GM21526 (cell line): ENCODE data around the gene ABLIM2.

Source experiments
- ATAC-seq: cut with Tn5 transposase; IDR thresholded peaks from one replicate; pipeline ENCODE4 v1.9.1; 2021; ENCODE audit warnings: moderate library complexity; ENCODE audit not compliant: unreplicated experiment, low FRiP score

Gene ABLIM2

GRCh38 chr4:8126523-8126922 is 32.1 kb downstream of the ABLIM2 start:
- no peak for ATAC-seq

GRCh38 chr4:8125526-8126056 is 33.0 kb downstream of the ABLIM2 start:
- no peak for ATAC-seq

GRCh38 chr4:8123870-8124269 is 34.7 kb downstream of the ABLIM2 start:
- ATAC-seq: no peak

GRCh38 chr4:8123389-8123788 is 35.2 kb downstream of the ABLIM2 start:
- no peak for ATAC-seq

DNA sequence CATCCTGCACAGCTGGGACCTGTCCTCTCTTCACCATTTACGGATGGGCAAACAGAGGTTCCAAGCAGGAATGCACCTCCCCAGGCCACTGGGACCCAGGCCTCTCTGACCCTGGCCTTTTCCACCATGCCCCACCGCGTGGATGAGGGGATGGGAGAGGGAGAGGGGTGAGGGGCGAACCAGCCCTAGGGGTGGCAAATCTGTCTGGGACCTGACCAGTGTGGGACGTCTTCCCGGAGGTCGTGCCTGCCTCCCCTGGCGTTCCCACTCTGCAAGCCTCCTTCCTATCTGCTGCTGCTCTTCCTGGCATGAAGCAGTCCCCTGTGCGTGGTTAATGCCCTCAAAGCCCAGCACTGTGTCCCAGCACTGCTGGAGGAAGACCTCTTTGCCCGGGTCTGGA is 35.9 kb downstream of the ABLIM2 start:
- no peak for ATAC-seq

- ATAC-seq: no peak
Measured at GRCh38 chr4:8121292-8122015, 37.2 kb downstream of the ABLIM2 start.

DNA sequence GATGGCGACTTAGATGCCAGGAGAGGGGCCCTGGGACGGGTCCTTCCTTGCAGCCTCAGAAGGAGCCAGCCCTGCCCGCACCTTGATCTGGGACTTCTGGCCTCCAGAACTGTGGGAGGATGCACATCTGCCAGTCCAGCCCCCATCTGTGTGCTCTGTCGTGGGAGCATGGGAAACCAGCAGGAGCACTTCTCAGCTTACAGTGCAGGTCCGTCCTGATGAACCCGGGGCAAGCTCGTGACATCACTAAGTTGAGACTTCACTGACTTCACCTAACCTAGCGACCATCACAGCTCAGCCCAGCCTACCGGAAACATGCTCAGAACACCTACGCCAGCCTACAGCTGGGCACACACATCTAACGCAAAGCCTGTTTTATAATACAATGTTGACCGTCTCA is 38.1 kb downstream of the ABLIM2 start:
- ATAC-seq: no peak

DNA sequence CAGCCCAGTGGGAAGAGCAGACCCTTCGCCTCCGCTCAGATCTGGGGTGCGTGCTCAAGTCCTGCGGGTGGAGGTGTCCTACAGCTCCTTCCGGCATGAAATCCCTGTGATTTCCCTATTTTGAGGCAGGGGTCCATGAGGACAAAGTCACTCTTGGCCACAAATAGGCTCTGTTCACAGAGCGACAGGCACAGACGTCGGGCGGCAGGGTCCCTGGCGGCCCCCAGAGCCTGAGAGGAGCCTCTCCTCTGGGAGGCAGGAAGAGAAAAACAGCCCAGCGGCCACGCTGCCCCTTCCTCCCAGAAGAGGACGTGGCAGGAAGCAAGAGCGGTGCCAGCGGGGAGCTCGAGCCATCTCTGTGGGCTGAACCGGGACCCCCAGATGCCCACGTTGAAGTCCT is 38.7 kb downstream of the ABLIM2 start:
- no peak for ATAC-seq

DNA sequence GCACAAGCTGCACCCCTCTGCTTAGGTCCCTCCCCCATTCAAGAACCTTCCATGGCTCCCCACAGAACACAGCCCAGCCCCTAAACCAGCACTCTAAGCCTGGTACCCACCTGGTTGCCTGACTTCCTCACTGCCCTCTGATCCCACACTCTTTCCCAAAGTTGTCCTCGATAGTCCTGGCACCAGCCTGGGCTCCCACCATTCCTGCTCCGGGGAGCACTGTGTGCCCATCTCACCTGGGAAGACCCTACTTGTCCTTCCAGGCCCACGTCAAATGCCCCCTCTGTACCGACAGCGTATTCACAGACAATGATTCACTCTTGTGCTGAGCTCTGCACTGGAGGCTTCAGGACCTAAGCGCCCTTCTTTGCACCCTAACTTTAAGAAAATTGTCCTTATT is 40.1 kb downstream of the ABLIM2 start:
- no peak for ATAC-seq

- no peak for ATAC-seq
Measured at GRCh38 chr4:8118035-8118434, 40.6 kb downstream of the ABLIM2 start.

- ATAC-seq: no peak
Measured at GRCh38 chr4:8117278-8117682, 41.3 kb downstream of the ABLIM2 start.

- ATAC-seq: no peak
Measured at GRCh38 chr4:8115916-8116315, 42.7 kb downstream of the ABLIM2 start.

DNA sequence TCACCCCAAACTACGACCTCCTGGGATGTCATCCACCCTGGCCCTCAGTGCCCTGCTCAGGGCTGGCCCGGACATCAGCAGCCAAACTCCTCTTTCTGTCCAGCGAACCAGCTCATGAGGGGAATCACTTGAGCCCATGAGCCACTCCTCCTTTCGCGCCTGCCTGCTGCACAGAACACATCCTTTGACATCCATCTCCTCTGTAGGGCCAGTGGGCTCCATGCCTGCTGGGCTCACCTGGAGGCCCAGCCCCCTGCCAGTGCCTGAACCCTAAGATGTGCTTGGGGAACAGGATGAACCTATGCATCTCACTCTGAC is 43.5 kb downstream of the ABLIM2 start:
- ATAC-seq: no peak

DNA sequence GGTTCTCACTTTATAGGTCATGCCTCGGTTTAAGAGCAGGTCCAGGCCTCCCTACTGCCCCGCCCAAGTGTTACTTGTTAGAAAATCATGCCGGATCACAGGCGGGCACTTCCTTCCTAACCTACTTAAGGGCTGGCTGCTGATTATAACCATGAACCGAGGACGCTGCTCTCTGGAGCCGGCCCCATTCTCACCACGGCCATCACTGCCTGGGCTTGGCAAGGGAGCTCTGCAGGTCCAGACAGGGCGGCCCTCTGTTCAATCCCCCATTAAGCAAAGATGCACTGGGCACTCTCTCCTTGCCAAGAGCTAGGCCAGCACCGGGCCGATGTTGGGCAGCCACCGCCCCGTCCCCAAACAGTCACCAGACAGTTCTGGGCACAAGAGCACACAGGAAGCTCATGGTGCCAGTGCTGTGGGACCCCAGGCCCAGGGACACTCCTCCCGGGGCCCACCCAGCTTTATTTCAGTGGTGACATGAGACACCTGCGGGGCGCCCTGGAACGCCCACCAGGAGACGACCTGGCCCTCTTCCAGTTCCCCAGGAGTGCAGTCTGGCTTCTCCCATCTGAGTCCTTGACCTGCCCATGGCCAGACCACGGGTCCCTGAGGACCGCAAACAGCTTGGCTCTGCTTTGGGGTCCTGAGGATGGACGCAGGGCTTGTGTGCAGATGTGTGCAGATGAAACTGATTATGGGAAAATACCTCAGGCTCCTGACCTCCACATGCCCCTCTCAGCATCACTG is 44.0 kb downstream of the ABLIM2 start:
- no peak for ATAC-seq

- no peak for ATAC-seq
Measured at GRCh38 chr4:8113611-8114377, 44.8 kb downstream of the ABLIM2 start.

DNA sequence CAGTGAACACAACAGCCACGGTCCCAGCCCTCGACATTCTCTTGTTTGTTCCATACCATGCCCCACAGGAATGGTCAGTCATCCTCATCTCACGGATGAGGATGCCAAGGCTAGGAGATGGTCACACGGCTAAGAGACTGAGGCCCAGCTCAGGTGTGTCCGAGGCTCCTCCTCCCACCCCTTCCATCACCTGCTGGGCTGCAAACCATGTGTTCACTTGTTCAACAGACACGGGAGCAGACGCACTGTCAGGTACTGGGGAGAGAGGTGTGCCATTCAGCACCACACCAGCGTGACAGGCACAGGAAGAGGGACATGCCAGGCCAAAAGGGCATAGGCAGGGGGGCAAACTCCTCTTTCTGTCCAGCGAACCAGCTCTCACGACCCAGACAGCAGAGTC is 45.9 kb downstream of the ABLIM2 start:
- no peak for ATAC-seq

DNA sequence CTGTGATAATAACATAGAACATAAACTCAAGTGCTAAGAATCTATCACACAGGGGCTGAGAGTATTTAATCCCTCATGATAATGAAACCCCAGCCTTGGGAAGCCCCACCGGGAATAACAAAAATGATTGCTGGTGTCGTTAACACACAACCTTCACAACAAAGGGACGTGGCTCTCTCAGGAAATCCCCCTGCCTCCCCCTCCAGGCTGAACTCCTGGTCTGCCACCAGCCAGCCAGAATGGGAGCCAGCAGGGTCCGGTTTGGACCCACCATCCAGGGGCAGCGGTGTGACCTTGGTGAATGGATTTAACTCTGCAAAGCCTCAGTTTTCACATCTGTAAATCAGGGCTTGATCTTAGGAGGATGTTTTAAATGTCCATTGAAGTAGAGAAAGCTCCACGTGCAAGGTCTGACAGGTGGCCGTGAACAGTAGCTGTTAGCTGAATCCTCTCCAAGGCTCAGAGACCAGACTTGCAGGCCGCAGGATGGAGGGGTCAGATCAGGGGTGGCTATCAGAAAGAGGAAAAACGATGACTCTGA is 46.5 kb downstream of the ABLIM2 start:
- no peak for ATAC-seq

DNA sequence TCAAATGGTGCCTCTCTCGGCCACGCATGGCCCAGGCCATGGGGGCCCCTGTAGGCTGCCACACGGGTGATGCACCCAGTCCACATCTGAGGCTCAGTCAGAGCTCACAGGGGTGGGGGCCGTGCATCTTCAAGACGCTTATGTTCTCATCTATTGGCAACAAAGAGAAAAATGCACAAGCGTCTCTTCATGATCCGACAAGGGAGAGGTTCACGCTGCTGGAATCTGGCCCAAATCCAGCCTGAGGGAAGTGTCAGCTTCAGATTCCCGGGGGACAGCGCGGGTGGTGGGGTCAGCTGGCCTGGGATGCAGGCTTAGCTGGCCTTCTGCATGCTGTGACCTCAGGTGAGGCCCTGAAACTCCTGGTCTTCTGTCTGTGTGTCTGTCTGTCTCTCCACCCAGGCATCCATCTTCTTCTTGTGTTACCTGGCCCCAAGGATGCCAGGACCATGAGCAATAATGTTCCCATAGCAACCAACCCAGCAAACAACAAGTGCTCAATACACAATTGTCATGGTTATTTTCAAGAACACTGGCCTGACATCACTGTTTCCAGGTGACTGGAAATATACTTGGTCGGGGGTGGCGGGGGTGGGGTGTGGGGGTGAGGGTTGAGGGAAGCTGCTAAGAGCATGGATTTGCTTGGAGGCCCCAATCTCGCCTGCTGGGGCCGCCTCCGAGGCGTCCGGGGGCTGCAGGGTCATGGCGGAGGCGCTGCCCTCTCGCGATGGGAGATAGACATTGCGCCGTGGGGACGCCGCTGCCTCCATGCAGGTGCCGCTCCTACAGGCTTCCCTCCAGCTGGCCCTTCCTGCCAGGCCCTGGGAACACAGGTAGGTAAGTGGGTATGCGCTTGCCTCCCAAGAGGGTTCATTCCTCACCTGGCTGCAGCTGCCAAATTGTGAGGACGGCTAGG is 48.3 kb downstream of the ABLIM2 start:
- no peak for ATAC-seq

DNA sequence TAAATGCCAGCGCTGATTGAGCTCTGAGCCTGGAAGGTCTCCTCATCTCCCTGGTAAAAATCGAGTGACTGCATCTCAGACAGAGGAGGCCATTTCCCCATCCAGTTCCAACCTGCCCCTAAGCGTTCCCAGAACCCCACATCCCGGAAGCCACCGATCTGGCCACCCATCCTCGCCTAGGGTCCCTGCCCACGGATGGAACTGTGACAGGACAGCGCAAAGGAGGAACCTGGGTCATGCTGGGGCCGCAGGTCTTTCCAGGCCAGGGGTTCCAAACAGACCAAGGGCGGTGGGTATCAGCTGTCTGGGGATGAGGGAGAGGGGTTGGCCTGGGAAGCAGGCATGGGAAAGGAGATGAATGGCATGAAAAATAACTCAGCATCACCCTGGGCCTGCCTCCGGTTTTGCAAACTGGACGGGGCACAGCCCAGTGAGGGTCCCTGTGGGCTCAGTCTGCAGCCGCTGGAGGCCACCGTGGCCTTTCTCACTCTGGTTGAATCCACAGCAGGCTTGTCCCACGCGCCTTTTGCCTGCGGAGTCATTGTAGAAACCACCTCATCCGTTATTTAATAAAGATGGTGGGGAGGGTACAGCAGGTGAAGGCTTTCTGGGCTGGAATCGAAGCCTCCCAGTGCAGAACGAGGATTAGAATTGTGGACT is 49.1 kb downstream of the ABLIM2 start:
- no peak for ATAC-seq

DNA sequence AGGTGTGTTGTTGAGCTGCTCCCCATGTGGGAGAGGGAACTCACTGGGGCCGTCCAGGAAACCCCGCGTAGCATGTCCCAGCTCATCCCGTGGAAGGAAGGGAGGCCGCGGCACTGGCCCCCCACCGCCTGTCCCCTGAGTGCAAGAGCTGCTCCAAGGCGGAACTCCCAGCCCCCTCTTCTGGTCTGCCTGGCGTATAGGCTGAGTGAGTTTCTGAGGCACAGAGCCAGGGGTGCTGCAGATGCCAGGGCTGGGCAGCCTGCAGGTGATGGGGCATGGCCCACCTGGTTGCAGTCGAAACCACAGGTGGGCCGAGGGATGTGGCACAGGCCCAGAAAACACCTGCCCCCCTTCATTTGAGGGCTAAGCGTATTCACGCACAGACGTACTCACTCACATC is 49.6 kb downstream of the ABLIM2 start:
- ATAC-seq: no peak
